B cell (primary cell): ENCODE results near the gene NECTIN1. TPM values are rescaled to one million over a fixed set of nuclear protein-coding genes. Genes with fewer than 3 reads are reported as not detected.

Experiments
- ATAC-seq: fragments of 200-7000 bp; cut with Tn5 transposase; one replicate; pipeline ENCODE4 v1.10.0; 2021; ENCODE audit warnings: low read depth, mild to moderate bottlenecking, moderate number of reproducible peaks, moderate library complexity
- CTCF ChIA-PET: fragments of 350-600 bp; sonication (Branson Sonifier 250); formaldehyde crosslinking; loops from one replicate; lab custom pipeline; 2021; ENCODE audit warnings: antibody characterized with exemption, inconsistent platforms; lab: Charles Lee
- POLR2A ChIA-PET: fragments of 350-600 bp; sonication (Branson Sonifier 250); formaldehyde crosslinking; loops from one replicate; lab custom pipeline; 2021; ENCODE audit warnings: antibody characterized with exemption; lab: Charles Lee
- DNase-seq: peaks from one replicate; pipeline ENCODE4 v3.0.0; 2013
- H2AFZ ChIP-seq: 2 replicates; pipeline ENCODE4 v1.6.1; 2012; ENCODE audit warnings: mild to moderate bottlenecking, low read depth, low read length; ENCODE audit not compliant: insufficient read depth, poor library complexity, severe bottlenecking
- H3K27ac ChIP-seq, 2 donors: 1 replicate in 1 of 2; 2 replicates in 1 of 2; pipeline ENCODE4 v1.5.1; 2012 to 2013; ENCODE audit warnings: low read length in 2 of 2, mild to moderate bottlenecking in 2 of 2, moderate library complexity in 1 of 2
- H3K27me3 ChIP-seq, 4 experiments: fragments of 200-600 bp in 1 of 4; sonication (generic) in 1 of 4; replicated peaks in 1 of 4; 1 replicate in 2 of 4; 2 replicates in 2 of 4; pipeline versions ENCODE4 v1.6.1 to v1.7.0; 2013 to 2016; ENCODE audit warnings: low read length in 3 of 4, mild to moderate bottlenecking in 2 of 4, mixed read lengths in 1 of 4, moderate library complexity in 1 of 4; ENCODE audit not compliant: insufficient read depth in 4 of 4, control insufficient read depth in 3 of 4; ENCODE audit errors: control extremely low read depth in 1 of 4
- H3K36me3 ChIP-seq, 2 experiments: replicated peaks in 1 of 2; 1 replicate in 1 of 2; 2 replicates in 1 of 2; pipeline versions ENCODE4 v1.6.1 to v1.7.1; 2013; ENCODE audit warnings: low read length in 1 of 2; ENCODE audit not compliant: insufficient read depth in 2 of 2, control insufficient read depth in 1 of 2; ENCODE audit errors: control extremely low read depth in 1 of 2, extremely low read depth in 1 of 2
- H3K4me1 ChIP-seq, 2 donors: fragments of 200-600 bp in 1 of 2; sonication (generic) in 1 of 2; 1 replicate in 1 of 2; 2 replicates in 1 of 2; pipeline versions ENCODE4 v1.5.1 to v1.6.1; 2013 to 2017; ENCODE audit warnings: low read length in 2 of 2; ENCODE audit not compliant: control insufficient read depth in 2 of 2, insufficient read depth in 2 of 2
- H3K4me2 ChIP-seq: replicated peaks from 2 replicates; pipeline ENCODE3; 2012; ENCODE audit warnings: mild to moderate bottlenecking, low read depth, low read length; ENCODE audit not compliant: poor library complexity, severe bottlenecking
- H3K4me3 ChIP-seq, 5 experiments: fragments of 200-600 bp in 1 of 5; sonication (generic) in 1 of 5; 1 replicate in 3 of 5; 2 replicates in 2 of 5; pipeline versions ENCODE4 v1.5.1 to v1.7.0; 2011 to 2016; ENCODE audit warnings: low read length in 4 of 5, mild to moderate bottlenecking in 4 of 5, low read depth in 2 of 5, control low read depth in 1 of 5, moderate library complexity in 1 of 5; ENCODE audit not compliant: insufficient read depth in 1 of 5; ENCODE audit errors: control extremely low read depth in 1 of 5, extremely low read depth in 1 of 5
- H3K79me2 ChIP-seq: fragments of 200-600 bp; sonication (generic); one replicate; pipeline ENCODE4 v1.6.0; 2016; ENCODE audit warnings: low read length; ENCODE audit not compliant: control insufficient read depth, insufficient read depth
- H3K9ac ChIP-seq: fragments of 200-600 bp; sonication (generic); 2 replicates; pipeline ENCODE4 v1.6.1; 2017; ENCODE audit warnings: mild to moderate bottlenecking, low read length, moderate library complexity
- H3K9me3 ChIP-seq, 3 donors: one replicate each; pipeline versions ENCODE4 v1.6.1 to v1.7.1; 2013; ENCODE audit warnings: low read length in 2 of 3; ENCODE audit not compliant: control insufficient read depth in 2 of 3, insufficient read depth in 1 of 3; ENCODE audit errors: control extremely low read depth in 1 of 3
- H4K20me1 ChIP-seq: 2 replicates; pipeline ENCODE4 v1.6.0; 2012; ENCODE audit warnings: mild to moderate bottlenecking, low read length; ENCODE audit not compliant: insufficient read depth, control insufficient read depth, poor library complexity, severe bottlenecking
- H3K27ac Mint-ChIP-seq: one replicate; pipeline ENCODE4 v1.8.0; 2021; ENCODE audit warnings: mixed read lengths
- H3K27me3 Mint-ChIP-seq: one replicate; pipeline ENCODE4 v1.8.0; 2021; ENCODE audit warnings: mixed read lengths
- H3K4me1 Mint-ChIP-seq: one replicate; pipeline ENCODE4 v1.8.0; 2021; ENCODE audit warnings: mixed read lengths
- H3K4me3 Mint-ChIP-seq: one replicate; pipeline ENCODE4 v1.8.0; 2021; ENCODE audit warnings: mixed read lengths
- H3K9me3 Mint-ChIP-seq: one replicate; pipeline ENCODE4 v1.8.0; 2022; ENCODE audit warnings: mixed read lengths; ENCODE audit not compliant: insufficient read depth
- CTCF ChIP-seq: fragments of 200-600 bp; IDR thresholded peaks from one replicate; pipeline ENCODE4 v1.8.0; 2022; ENCODE audit warnings: antibody characterized with exemption, mild to moderate bottlenecking
- EZH2 ChIP-seq: IDR thresholded peaks from 2 replicates; pipeline ENCODE4 v1.6.1; 2012; ENCODE audit warnings: borderline replicate concordance, low read depth, mild to moderate bottlenecking, moderate library complexity, low read length; ENCODE audit not compliant: insufficient read depth, poor library complexity, severe bottlenecking
- whole genome bisulfite sequencing: methylation state at CpG from one replicate; pipeline ENCODE4 v1.1.5; 2013; ENCODE audit warnings: missing lambda C conversion rate; ENCODE audit not compliant: insufficient coverage; 5-methylcytosine and 5-hydroxymethylcytosine counted together
- intact Hi-C: fragments of 100-400 bp; cut with micrococcal nuclease; formaldehyde crosslinking; loops from one replicate; pipeline ENCODE4 v1.10.0; 2022
- polyA plus RNA-seq: library from polyadenylated mRNA; depleted of rRNA; stranded (reverse); fragments of >200 nt; gene quantifications from 2 replicates; pipeline ENCODE4 v1.2.3, GENCODE V29; 2012
- total RNA-seq, 2 donors: library from RNA; stranded (reverse); fragments of 120-200 nt in 1 of 2; gene quantifications; 1 replicate in 1 of 2; 2 replicates in 1 of 2; pipeline versions ENCODE4 v1.2.3 to v1.2.4, GENCODE V29; 2013 to 2022

Gene NECTIN1
- total and polyA plus RNA-seq, 2 donors (not counting 1 experiment from before 2014, with no cell fraction given): 2.1 to 3.9 TPM

- Histone ChIP-seq H3K79me2 (no peaks in the 10 kb centered on the region), H3K27me3 (peaks cover 0 to 52% (median 20%) of the 10 kb centered on the region in 4 experiments), H4K20me1 (no peaks in the 10 kb centered on the region), H3K4me3 (no peak overlapping the region), H2AFZ (no peak overlapping the region), H3K9ac (no peak overlapping the region), H3K4me2 (no peak overlapping the region), H3K36me3 (no peaks in the 10 kb centered on the region), H3K4me1 (peaks cover 20 to 21% of the 10 kb centered on the region in 2 donors), H3K9me3 (peaks cover 0 to 11% (median 0%) of the 10 kb centered on the region in 3 donors), H3K27ac (no peak overlapping the region)
- intact Hi-C loops: no loop called here
- CTCF ChIA-PET: interaction anchor here (0.8 to 3.8 kb wide), 2 partner anchors 10 to 72 kb away, joined by 3 to 19 read pairs; partner anchors contain the start of gene NECTIN1
- Mint-ChIP-seq H3K27ac (no peak overlapping the region), H3K27me3 (peaks cover 71% of the 10 kb centered on the region), H3K4me3 (no peak overlapping the region), H3K9me3 (no peaks in the 10 kb centered on the region), H3K4me1 (peaks cover 15% of the 10 kb centered on the region)
- POLR2A ChIA-PET: no interaction called here
- no peak for ATAC-seq
- WGBS: 80% methylated on average over 1 of the region's 8 CpGs
- DNase-seq: no peak
- no peak for TF ChIP-seq CTCF
- TF ChIP-seq EZH2: no peak
Observed at GRCh38 chr11:119739021-119739703, 10.2 kb upstream of the NECTIN1 start.

GRCh38 chr11:119738059-119738439 is 9.0 kb upstream of the NECTIN1 start:
- H3K9ac ChIP-seq: no peak overlapping the region
- 96% methylated on average over 4 of the region's 5 CpGs for WGBS
- ChIA-PET POLR2A (no interaction called here), CTCF (interaction anchor here (3.8 kb wide), 1 partner anchor 9 kb away, joined by 19 read pairs; the partner anchor contains the start of gene NECTIN1)
- Mint-ChIP-seq H3K4me1 (peaks cover 14% of the 10 kb centered on the region), H3K9me3 (no peaks in the 10 kb centered on the region), H3K27ac (no peak overlapping the region), H3K27me3 (peaks cover 70% of the 10 kb centered on the region), H3K4me3 (no peak overlapping the region)
- no peak overlapping the region for H3K4me2 ChIP-seq
- H2AFZ ChIP-seq: no peak overlapping the region
- no peak for ATAC-seq
- no peak for DNase-seq
- H3K4me3 ChIP-seq: no peak overlapping the region
- no peaks in the 10 kb centered on the region for H3K36me3 ChIP-seq
- peaks cover 20 to 21% of the 10 kb centered on the region in 2 donors for H3K4me1 ChIP-seq
- H3K27ac ChIP-seq: no peak overlapping the region
- no peak for TF ChIP-seq EZH2
- no peak for TF ChIP-seq CTCF
- intact Hi-C loops: no loop called here
- no peaks in the 10 kb centered on the region for H4K20me1 ChIP-seq
- peaks cover 0 to 11% (median 0%) of the 10 kb centered on the region in 3 donors for H3K9me3 ChIP-seq
- H3K79me2 ChIP-seq: no peaks in the 10 kb centered on the region
- peaks cover 0 to 45% (median 19%) of the 10 kb centered on the region in 4 experiments for H3K27me3 ChIP-seq
